ENCODE data around the gene TLE2.

TLE2 gene

DNA sequence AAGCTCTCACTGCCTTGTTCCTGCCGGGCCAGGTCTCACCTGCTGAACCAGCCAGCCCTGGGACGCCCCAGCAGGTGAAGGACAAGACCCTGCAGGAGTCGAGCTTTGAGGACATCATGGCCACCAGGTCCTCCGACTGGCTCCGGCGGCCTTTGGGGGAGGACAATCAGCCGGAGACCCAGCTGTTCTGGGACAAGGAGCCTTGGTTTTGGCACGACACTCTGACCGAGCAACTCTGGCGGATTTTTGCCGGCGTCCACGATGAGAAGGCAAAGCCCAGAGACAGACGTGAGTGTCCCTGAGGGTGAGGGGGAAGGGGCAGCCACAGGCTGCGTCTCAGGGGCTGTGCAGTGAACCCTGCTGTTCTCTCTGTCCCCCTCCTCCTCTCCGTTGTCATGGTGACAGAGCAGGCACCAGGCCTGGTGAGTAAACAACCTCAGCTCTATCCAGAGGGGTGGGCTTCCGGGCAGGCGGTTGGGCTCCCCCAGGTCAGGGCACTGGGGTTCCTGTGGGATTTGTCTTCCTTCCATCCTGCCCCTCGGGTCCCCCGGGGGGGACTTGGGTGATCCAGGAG is 42.0 kb downstream of the TLE2 start:
- Histone ChIP-seq H3K9me3 (ENCODE audit: control insufficient read depth, insufficient read depth, low read length) (no peaks in the 10 kb centered on the region), H3K4me3 (ENCODE audit: low read length) (no peak overlapping the region), H3K4me1 (ENCODE audit: control insufficient read depth, insufficient read depth, low read length) (peaks cover 10% of the 10 kb centered on the region), H3K27me3 (ENCODE audit: control insufficient read depth, insufficient read depth, low read length) (no peaks in the 10 kb centered on the region), H3K27ac (ENCODE audit: low read length) (no peak overlapping the region), H3K36me3 (ENCODE audit: control insufficient read depth, insufficient read depth, low read length) (no peaks in the 10 kb centered on the region)
- no CpG with 5 or more reads among the region's 20 CpGs for WGBS (ENCODE audit: insufficient coverage, insufficient read length)
- no peak for DNase-seq (ENCODE audit: low read depth, low spot score)

GRCh38 chr19:2984215-2984528 is 44.9 kb downstream of the TLE2 start:
- Histone ChIP-seq H3K27ac (ENCODE audit: low read length) (no peak overlapping the region), H3K27me3 (ENCODE audit: control insufficient read depth, insufficient read depth, low read length) (no peaks in the 10 kb centered on the region), H3K9me3 (ENCODE audit: control insufficient read depth, insufficient read depth, low read length) (no peaks in the 10 kb centered on the region), H3K4me1 (ENCODE audit: control insufficient read depth, insufficient read depth, low read length) (peaks cover 10% of the 10 kb centered on the region), H3K36me3 (ENCODE audit: control insufficient read depth, insufficient read depth, low read length) (no peaks in the 10 kb centered on the region), H3K4me3 (ENCODE audit: low read length) (no peak overlapping the region)
- WGBS (ENCODE audit: insufficient coverage, insufficient read length) = no CpG with 5 or more reads among the region's 14 CpGs
- DNase-seq (ENCODE audit: low read depth, low spot score) = no peak

DNA sequence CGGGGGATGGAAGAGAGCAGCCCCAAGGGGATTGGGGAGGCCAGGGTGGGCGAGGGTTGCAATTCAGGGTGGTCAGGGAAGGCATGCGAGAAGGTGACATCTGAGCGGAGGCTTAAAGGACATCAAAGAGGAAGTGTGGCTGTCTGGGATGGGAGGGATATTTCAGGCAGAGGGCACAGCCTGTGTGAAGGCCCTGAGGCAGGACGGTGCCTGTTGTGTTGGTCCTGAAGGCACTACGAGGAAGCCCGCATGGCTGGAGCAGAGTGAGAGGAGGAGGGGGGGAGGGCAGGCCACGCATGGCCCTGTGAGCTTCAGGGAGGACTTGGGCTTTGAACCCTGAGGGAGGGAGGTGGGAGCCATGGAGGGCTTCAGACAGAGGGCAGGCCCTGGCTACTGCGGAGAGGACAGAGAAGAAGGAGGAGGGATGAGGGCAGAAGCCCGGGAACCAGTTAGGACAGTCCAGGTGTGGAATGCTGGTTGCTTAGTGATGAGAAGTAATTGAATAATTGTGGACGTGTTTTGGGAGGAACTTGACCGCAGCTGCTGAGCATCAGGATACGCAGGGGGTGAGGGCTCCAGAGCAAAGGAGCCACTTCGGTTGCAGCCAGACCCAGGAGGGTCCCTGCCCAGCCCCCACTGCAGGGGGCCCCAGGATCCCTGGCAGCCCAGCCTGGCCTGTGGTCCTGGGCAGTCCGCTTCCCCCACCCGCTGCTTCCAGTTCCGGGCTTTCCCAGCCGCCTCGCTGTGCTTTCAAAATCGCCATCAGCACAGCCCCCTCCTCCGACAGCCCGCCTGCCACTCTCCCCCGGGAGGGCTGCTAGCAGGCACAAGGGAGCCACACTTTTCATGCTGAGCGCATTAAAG is 45.5 kb downstream of the TLE2 start:
- whole genome bisulfite sequencing (ENCODE audit: insufficient coverage, insufficient read length) = no CpG with 5 or more reads among the region's 24 CpGs
- no peaks in the 10 kb centered on the region for H3K9me3 ChIP-seq (ENCODE audit: control insufficient read depth, insufficient read depth, low read length)
- H3K36me3 ChIP-seq (ENCODE audit: control insufficient read depth, insufficient read depth, low read length) = no peaks in the 10 kb centered on the region
- peak overlapping the region; percentile 4; the same call in 1 of the 2 replicates for H3K4me3 ChIP-seq (ENCODE audit: low read length)
- DNase-seq (ENCODE audit: low read depth, low spot score) = no peak
- H3K27ac ChIP-seq (ENCODE audit: low read length) = no peak overlapping the region
- H3K4me1 ChIP-seq (ENCODE audit: control insufficient read depth, insufficient read depth, low read length) = peaks cover 10% of the 10 kb centered on the region
- H3K27me3 ChIP-seq (ENCODE audit: control insufficient read depth, insufficient read depth, low read length) = no peaks in the 10 kb centered on the region

GRCh38 chr19:2982983-2983350 is 46.1 kb downstream of the TLE2 start:
- H3K4me3 ChIP-seq (ENCODE audit: low read length) = no peak overlapping the region
- no CpG with 5 or more reads among the region's 10 CpGs for WGBS (ENCODE audit: insufficient coverage, insufficient read length)
- no peak for DNase-seq (ENCODE audit: low read depth, low spot score)
- no peaks in the 10 kb centered on the region for H3K27me3 ChIP-seq (ENCODE audit: control insufficient read depth, insufficient read depth, low read length)
- no peak overlapping the region for H3K27ac ChIP-seq (ENCODE audit: low read length)
- H3K4me1 ChIP-seq (ENCODE audit: control insufficient read depth, insufficient read depth, low read length) = peaks cover 10% of the 10 kb centered on the region
- no peaks in the 10 kb centered on the region for H3K9me3 ChIP-seq (ENCODE audit: control insufficient read depth, insufficient read depth, low read length)
- no peaks in the 10 kb centered on the region for H3K36me3 ChIP-seq (ENCODE audit: control insufficient read depth, insufficient read depth, low read length)

GRCh38 chr19:2982561-2982960 is 46.5 kb downstream of the TLE2 start:
- H3K36me3 ChIP-seq (ENCODE audit: control insufficient read depth, insufficient read depth, low read length) = no peaks in the 10 kb centered on the region
- no CpG with 5 or more reads among the region's 8 CpGs for WGBS (ENCODE audit: insufficient coverage, insufficient read length)
- no peaks in the 10 kb centered on the region for H3K9me3 ChIP-seq (ENCODE audit: control insufficient read depth, insufficient read depth, low read length)
- no peak overlapping the region for H3K4me3 ChIP-seq (ENCODE audit: low read length)
- H3K27ac ChIP-seq (ENCODE audit: low read length) = no peak overlapping the region
- no peaks in the 10 kb centered on the region for H3K27me3 ChIP-seq (ENCODE audit: control insufficient read depth, insufficient read depth, low read length)
- no peak for DNase-seq (ENCODE audit: low read depth, low spot score)
- peaks cover 9% of the 10 kb centered on the region for H3K4me1 ChIP-seq (ENCODE audit: control insufficient read depth, insufficient read depth, low read length)

- no CpG with 5 or more reads among the region's 5 CpGs for WGBS (ENCODE audit: insufficient coverage, insufficient read length)
- no peak overlapping the region for H3K4me3 ChIP-seq (ENCODE audit: low read length)
- H3K9me3 ChIP-seq (ENCODE audit: control insufficient read depth, insufficient read depth, low read length) = no peaks in the 10 kb centered on the region
- no peak for DNase-seq (ENCODE audit: low read depth, low spot score)
- peaks cover 8% of the 10 kb centered on the region for H3K4me1 ChIP-seq (ENCODE audit: control insufficient read depth, insufficient read depth, low read length)
- no peaks in the 10 kb centered on the region for H3K27me3 ChIP-seq (ENCODE audit: control insufficient read depth, insufficient read depth, low read length)
- no peaks in the 10 kb centered on the region for H3K36me3 ChIP-seq (ENCODE audit: control insufficient read depth, insufficient read depth, low read length)
- no peak overlapping the region for H3K27ac ChIP-seq (ENCODE audit: low read length)
Observed at GRCh38 chr19:2981898-2982297, 47.2 kb downstream of the TLE2 start.

DNA sequence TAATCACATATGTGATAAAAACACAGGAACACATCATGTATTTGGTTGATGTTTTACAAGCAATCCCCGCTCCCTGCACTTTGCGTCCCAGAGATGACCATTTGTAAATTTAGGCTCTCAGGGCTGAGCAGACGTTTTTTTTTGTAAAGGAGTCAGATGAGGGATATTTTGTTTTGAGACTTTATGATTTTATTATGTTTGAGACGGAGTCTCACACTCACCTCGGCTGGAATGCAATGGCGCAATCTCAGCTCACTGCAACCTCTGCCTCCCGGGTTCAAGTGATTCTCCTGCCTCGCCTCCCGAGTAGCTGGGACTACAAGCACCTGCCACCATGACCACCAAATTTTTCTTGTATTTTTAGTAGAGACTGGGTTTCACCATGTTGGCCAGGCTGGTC is 50.3 kb downstream of the TLE2 start:
- H3K4me3 ChIP-seq (ENCODE audit: low read length) = no peak overlapping the region
- H3K27me3 ChIP-seq (ENCODE audit: control insufficient read depth, insufficient read depth, low read length) = no peaks in the 10 kb centered on the region

DNA sequence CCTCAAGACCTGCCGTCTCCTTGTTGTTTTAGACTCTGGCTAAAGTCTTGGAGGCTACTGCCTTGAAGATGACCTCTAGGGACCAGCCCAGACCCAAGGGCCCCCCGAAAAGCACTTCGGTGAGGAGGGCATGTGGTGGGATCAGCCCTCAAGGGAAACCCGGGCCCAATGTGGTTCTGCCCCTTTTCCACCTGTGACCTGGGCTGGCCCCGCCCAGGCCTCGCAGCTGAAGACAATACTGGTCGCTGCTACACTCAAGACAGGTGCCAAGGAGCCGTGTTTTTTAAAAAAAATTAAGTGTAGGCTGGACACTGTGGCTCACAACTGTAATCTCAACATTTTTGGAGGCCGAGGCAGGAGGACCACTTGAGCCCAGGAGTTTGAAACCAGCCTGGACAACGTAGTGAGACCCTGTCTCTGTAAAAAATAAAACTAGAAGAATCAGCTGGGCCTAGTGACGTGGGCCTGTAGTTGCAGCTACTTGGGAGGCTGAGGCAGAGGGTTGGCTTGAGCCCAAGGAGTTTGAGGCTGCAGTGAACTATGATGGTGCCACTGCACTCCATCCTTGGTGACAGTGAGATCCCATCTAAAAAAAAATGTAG is 50.8 kb downstream of the TLE2 start:
- no peak for DNase-seq (ENCODE audit: low read depth, low spot score)
- Histone ChIP-seq H3K36me3 (ENCODE audit: control insufficient read depth, insufficient read depth, low read length) (no peaks in the 10 kb centered on the region), H3K4me1 (ENCODE audit: control insufficient read depth, insufficient read depth, low read length) (peaks cover 4% of the 10 kb centered on the region), H3K27ac (ENCODE audit: low read length) (no peak overlapping the region), H3K27me3 (ENCODE audit: control insufficient read depth, insufficient read depth, low read length) (no peaks in the 10 kb centered on the region), H3K9me3 (ENCODE audit: control insufficient read depth, insufficient read depth, low read length) (no peaks in the 10 kb centered on the region), H3K4me3 (ENCODE audit: low read length) (no peak overlapping the region)
- WGBS (ENCODE audit: insufficient coverage, insufficient read length) = no CpG with 5 or more reads among the region's 11 CpGs

More for the DNA sequence above, 50.3 kb downstream of the TLE2 start:
- Histone ChIP-seq H3K4me1 (ENCODE audit: control insufficient read depth, insufficient read depth, low read length) (peaks cover 6% of the 10 kb centered on the region), H3K36me3 (ENCODE audit: control insufficient read depth, insufficient read depth, low read length) (no peaks in the 10 kb centered on the region), H3K27ac (ENCODE audit: low read length) (no peak overlapping the region), H3K9me3 (ENCODE audit: control insufficient read depth, insufficient read depth, low read length) (no peaks in the 10 kb centered on the region)
- DNase-seq (ENCODE audit: low read depth, low spot score) = no peak
- no CpG with 5 or more reads among the region's 9 CpGs for WGBS (ENCODE audit: insufficient coverage, insufficient read length)

GRCh38 chr19:2977746-2978138 is 51.3 kb downstream of the TLE2 start:
- H3K4me3 ChIP-seq (ENCODE audit: low read length) = peak overlapping the region; percentile 15; the same call in 1 of the 2 replicates

GRCh38 chr19:2977001-2977745 is 51.9 kb downstream of the TLE2 start, which contains the start of gene TLE6:
TSS of gene TLE6 (plus strand) at chr19:2977564. CDS start at chr19:2978234, 670 bp downstream.
- Histone ChIP-seq H3K27ac (ENCODE audit: low read length) (no peak within 1 kb of the TSS), H3K9me3 (ENCODE audit: control insufficient read depth, insufficient read depth, low read length) (no peaks in the 10 kb centered on the region), H3K27me3 (ENCODE audit: control insufficient read depth, insufficient read depth, low read length) (no peaks in the 10 kb centered on the region), H3K4me1 (ENCODE audit: control insufficient read depth, insufficient read depth, low read length) (peaks cover 3% of the 10 kb centered on the region), H3K4me3 (ENCODE audit: low read length) (peak within 1 kb of the TSS; percentile 15; the same call in 1 of the 2 replicates), H3K36me3 (ENCODE audit: control insufficient read depth, insufficient read depth, low read length) (no peaks in the 10 kb centered on the region)
- WGBS (ENCODE audit: insufficient coverage, insufficient read length) = no CpG with 5 or more reads among the region's 51 CpGs
- DNase-seq (ENCODE audit: low read depth, low spot score) = peak; percentile 85

More at GRCh38 chr19:2977746-2978138, 51.3 kb downstream of the TLE2 start:
- no peak for DNase-seq (ENCODE audit: low read depth, low spot score)
- Histone ChIP-seq H3K36me3 (ENCODE audit: control insufficient read depth, insufficient read depth, low read length) (no peaks in the 10 kb centered on the region), H3K27me3 (ENCODE audit: control insufficient read depth, insufficient read depth, low read length) (no peaks in the 10 kb centered on the region), H3K4me1 (ENCODE audit: control insufficient read depth, insufficient read depth, low read length) (peaks cover 3% of the 10 kb centered on the region), H3K9me3 (ENCODE audit: control insufficient read depth, insufficient read depth, low read length) (no peaks in the 10 kb centered on the region), H3K27ac (ENCODE audit: low read length) (no peak overlapping the region)
- WGBS (ENCODE audit: insufficient coverage, insufficient read length) = no CpG with 5 or more reads among the region's 10 CpGs

All from iPS DF 6.9 (cell line).